Hematopoietic multipotent progenitor cell (in vitro differentiated cells): ENCODE results near the gene SETD2. TPM values are rescaled to one million over a fixed set of nuclear protein-coding genes. Genes with fewer than 3 reads are reported as not detected.
A peak's percentile ranks its signal among the peaks of the same experiment; 100 is the strongest.
"Not testable (repeated sequence)": the region's sequence is repeated elsewhere in the genome, so short reads cannot be mapped to it uniquely, and the experiment has no call there.

ENCODE experiments used
- DNase-seq, 3 donors: peaks; one replicate each; pipeline ENCODE4 v3.0.0-alpha.2; 2011 to 2015; ENCODE audit warnings: low read depth in 2 of 3, low spot score in 2 of 3
- total RNA-seq: library from RNA; depleted of rRNA; stranded (reverse); fragments of >200 nt; gene quantifications from one replicate; pipeline ENCODE4 v1.2.3, GENCODE V29; 2012

The SETD2 gene
- total RNA-seq, 1 donor: 24.2 TPM

GRCh38 chr3:47108546-47108945 lies 55.4 kb downstream of the SETD2 start:
- no peak for DNase-seq

- no peak for DNase-seq
Observed at GRCh38 chr3:47104259-47104658, 59.7 kb downstream of the SETD2 start.

GRCh38 chr3:47103619-47104018 lies 60.3 kb downstream of the SETD2 start:
- no peak for DNase-seq

GRCh38 chr3:47102081-47102600 lies 61.8 kb downstream of the SETD2 start:
- DNase-seq: no peak

GRCh38 chr3:47098910-47099309 lies 65.0 kb downstream of the SETD2 start:
- no peak for DNase-seq

GRCh38 chr3:47097864-47098263 lies 66.0 kb downstream of the SETD2 start:
- no peak for DNase-seq

GRCh38 chr3:47096959-47097358 lies 67.0 kb downstream of the SETD2 start:
- no peak for DNase-seq

- no peak for DNase-seq
Observed at GRCh38 chr3:47092090-47092489, 71.8 kb downstream of the SETD2 start.

GRCh38 chr3:47089630-47090029 lies 74.3 kb downstream of the SETD2 start:
- DNase-seq: no peak

- DNase-seq: no peak
Observed at GRCh38 chr3:47086071-47086470, 77.8 kb downstream of the SETD2 start.

GRCh38 chr3:47083786-47084185 lies 80.1 kb downstream of the SETD2 start:
- peak in 1 of 3 donors; percentile 38 for DNase-seq

- peak in 1 of 3 donors; percentile 5 for DNase-seq
Observed at GRCh38 chr3:47082519-47082918, 81.4 kb downstream of the SETD2 start.

GRCh38 chr3:47079432-47079831 lies 84.5 kb downstream of the SETD2 start:
- DNase-seq: no peak

- no peak for DNase-seq
Observed at GRCh38 chr3:47073685-47074084, 90.2 kb downstream of the SETD2 start.

GRCh38 chr3:47070770-47071169 lies 93.1 kb downstream of the SETD2 start:
- no peak for DNase-seq

- DNase-seq: not testable (repeated sequence)
Observed at GRCh38 chr3:47066259-47066658, 97.7 kb downstream of the SETD2 start.

GRCh38 chr3:47065681-47066080 lies 98.2 kb downstream of the SETD2 start:
- DNase-seq: no peak

- DNase-seq: no peak
Observed at GRCh38 chr3:47065058-47065457, 98.9 kb downstream of the SETD2 start.

GRCh38 chr3:47057212-47057671 lies 106.7 kb downstream of the SETD2 start:
- peak in 1 of 3 donors; percentile 38 for DNase-seq

GRCh38 chr3:47056705-47057104 lies 107.2 kb downstream of the SETD2 start:
- no peak for DNase-seq

GRCh38 chr3:47054412-47054811 lies 109.5 kb downstream of the SETD2 start:
- no peak for DNase-seq

- no peak for DNase-seq
Observed at GRCh38 chr3:47047673-47048072, 116.2 kb downstream of the SETD2 start.

GRCh38 chr3:47047069-47047468 lies 116.8 kb downstream of the SETD2 start:
- no peak for DNase-seq
